GM12873 (cell line): Measurements from ENCODE around the gene HGS.

Experiments used
- CTCF ChIP-seq: IDR thresholded peaks from 2 replicates; pipeline ENCODE4 v1.5.1; 2012; ENCODE audit warnings: low read depth, mild to moderate bottlenecking, moderate library complexity, low read length, control low read depth; ENCODE audit not compliant: insufficient read depth; ENCODE audit errors: missing control alignments

HGS gene

DNA sequence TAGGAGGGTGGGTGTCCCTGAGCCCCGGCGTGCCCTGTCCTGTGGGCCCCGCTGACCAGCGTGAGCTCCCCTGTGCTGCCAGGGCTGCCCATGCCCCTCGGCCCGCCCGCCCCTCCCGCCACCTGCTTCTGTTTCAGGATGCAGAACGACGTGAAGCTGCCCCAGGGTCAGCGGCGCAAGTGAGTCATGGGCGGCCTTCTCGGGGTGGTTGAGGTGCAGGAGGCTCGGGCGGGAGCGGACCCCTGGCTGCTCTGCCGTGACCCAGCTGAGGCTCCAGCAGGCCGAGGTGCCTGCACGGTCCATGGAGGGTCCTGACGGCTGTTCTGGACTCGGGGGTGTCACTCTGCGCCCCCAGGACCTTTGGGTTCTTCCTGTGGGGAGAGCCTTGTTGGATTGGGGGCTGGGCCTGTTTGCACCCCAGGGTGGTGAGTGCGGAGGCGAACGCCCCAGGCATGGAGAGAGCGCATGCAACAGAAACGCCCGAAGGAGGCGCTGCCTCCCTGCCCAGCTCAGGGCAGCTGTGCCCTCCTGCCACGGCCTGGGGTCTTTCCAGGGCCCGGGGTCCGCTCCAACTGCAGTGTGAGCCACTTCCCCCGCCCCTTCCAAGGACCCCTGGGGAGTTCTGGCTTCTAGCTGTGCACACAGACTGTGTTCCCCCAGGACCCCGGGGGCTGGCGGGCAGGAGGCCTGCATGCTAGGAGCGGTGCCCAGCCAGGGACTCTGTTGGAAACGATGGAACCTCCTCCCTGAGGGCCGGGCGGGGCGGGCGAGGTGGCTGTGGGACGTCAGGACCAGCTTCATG, 32.3 kb downstream of the HGS start:
- TF ChIP-seq CTCF = no peak

GRCh38 chr17:81716674-81716996, 32.8 kb downstream of the HGS start:
- TF ChIP-seq CTCF = no peak

DNA sequence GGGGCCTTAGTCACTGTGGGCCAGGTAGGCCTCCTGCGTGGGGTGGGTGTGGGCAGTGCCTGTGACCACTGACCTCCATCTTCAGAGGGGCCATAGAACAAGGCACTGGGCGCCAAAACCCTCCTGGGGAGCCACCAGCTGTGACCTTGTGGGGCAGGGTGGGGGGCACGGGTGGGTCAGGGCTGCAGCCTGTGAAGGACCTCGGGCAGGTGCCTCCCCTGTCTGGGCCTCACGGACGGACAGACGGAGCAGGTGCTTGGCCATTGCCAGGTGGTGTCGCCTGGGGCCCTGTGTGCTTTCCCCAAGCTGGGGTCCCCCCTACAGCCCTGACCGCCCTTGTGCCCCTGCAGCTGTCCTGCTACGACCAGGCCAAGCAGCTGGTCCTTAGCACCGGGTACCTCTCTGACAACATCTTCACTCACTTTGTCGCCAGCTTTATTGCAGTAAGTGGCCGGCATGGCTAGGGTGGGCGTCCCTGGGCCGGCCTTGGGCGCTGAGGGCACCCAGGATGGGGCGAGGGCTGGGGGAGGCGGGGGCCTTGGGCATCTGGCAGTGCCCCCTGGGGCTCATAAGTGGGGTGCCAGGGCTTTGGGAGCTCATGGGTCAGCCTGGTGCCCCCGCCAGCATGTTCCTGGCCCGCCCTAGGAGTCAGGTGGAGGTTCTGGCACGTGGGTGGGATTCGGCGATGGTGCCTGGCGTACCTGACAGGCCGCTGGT, 33.4 kb downstream of the HGS start:
- no peak for TF ChIP-seq CTCF

DNA sequence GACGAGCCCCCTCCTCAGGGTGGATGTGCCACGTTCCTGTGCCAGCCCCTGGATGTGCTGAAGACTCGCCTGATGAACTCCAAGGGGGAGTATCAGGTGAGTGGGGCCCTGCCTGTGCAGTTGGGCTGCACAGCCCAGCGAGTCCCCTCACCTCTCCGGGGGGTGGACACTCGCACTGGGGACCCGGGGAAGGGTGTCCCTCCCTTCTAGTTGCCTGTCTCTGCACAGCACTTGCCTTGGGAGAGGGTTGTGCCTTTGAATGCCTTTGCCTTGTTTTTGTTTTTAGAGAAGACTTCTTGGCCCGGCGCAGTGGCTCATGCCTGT, 33.9 kb downstream of the HGS start:
- TF ChIP-seq CTCF = no peak

GRCh38 chr17:81719410-81720266, 35.8 kb downstream of the HGS start:
- no peak for TF ChIP-seq CTCF

GRCh38 chr17:81720267-81721071, 36.7 kb downstream of the HGS start:
- TF ChIP-seq CTCF = no peak
